Breast epithelium (tissue), 4 donors: ENCODE data around the gene SH3BP4. TPM values are rescaled to one million over a fixed set of nuclear protein-coding genes. Genes with fewer than 3 reads are reported as not detected.
A peak's percentile ranks its signal among the peaks of the same experiment; 100 is the strongest.

Experiments
- DNase-seq, 2 donors: peaks; one replicate each; pipeline ENCODE4 v3.0.0-alpha.2; 2019; ENCODE audit warnings: low spot score in 2 of 2
- H3K27ac ChIP-seq, 2 donors: fragments of 200-600 bp; sonication (generic) in 1 of 2; one replicate each; pipeline ENCODE4 v1.5.1; 2016 to 2019; ENCODE audit warnings: mild to moderate bottlenecking in 1 of 2
- H3K27me3 ChIP-seq, 2 donors: fragments of 200-600 bp; sonication (generic) in 1 of 2; one replicate each; pipeline versions ENCODE4 v1.5.1 to v1.6.0; 2017 to 2019; ENCODE audit warnings: control low read depth in 1 of 2, mild to moderate bottlenecking in 1 of 2
- H3K36me3 ChIP-seq: fragments of 200-600 bp; one replicate; pipeline ENCODE4 v1.5.1; 2019
- H3K4me1 ChIP-seq, 2 donors: fragments of 200-600 bp; sonication (generic); one replicate each; pipeline ENCODE4 v1.5.1; 2016 to 2019; ENCODE audit warnings: control low read depth in 1 of 2
- H3K4me3 ChIP-seq, 3 donors: fragments of 200-600 bp; sonication (generic); 1 replicate in 2 of 3; 2 replicates in 1 of 3; pipeline ENCODE4 v1.5.1; 2016 to 2019; ENCODE audit warnings: mild to moderate bottlenecking in 3 of 3, moderate library complexity in 2 of 3
- H3K9me3 ChIP-seq, 2 donors: fragments of 200-600 bp; sonication (generic) in 1 of 2; one replicate each; pipeline ENCODE4 v1.5.1; 2016 to 2019; ENCODE audit warnings: control low read depth in 1 of 2
- POLR2A ChIP-seq: fragments of 450-650 bp; IDR thresholded peaks from one replicate; pipeline ENCODE4 v1.6.1; 2016; ENCODE audit warnings: antibody characterized with exemption, mild to moderate bottlenecking, moderate library complexity
- POLR2AphosphoS5 ChIP-seq, 3 donors: sonication (generic); formaldehyde crosslinking; IDR thresholded peaks; one replicate each; pipeline ENCODE4 v1.6.1; 2017; ENCODE audit warnings: antibody characterized with exemption in 3 of 3
- intact Hi-C: fragments of 100-400 bp; cut with DNase I; formaldehyde crosslinking; loops from one replicate; pipeline ENCODE4 v1.15.1; 2023; ENCODE audit warnings: low total_unique reads
- total RNA-seq, 3 donors: library from RNA; depleted of rRNA; stranded (reverse); fragments of >200 nt; gene quantifications; one replicate each; pipeline ENCODE4 v1.1.0, GENCODE V29; 2016
- TF ChIP-seq, protein P1 (sequence below), 3 donors: fragments of 450-650 bp; IDR thresholded peaks; one replicate each; pipeline ENCODE4 v1.5.1; 2016 to 2017; ENCODE audit warnings: antibody characterized with exemption in 3 of 3, mild to moderate bottlenecking in 3 of 3, moderate library complexity in 3 of 3

Gene SH3BP4
- total RNA-seq, 3 donors from 2014 or later, result 28.5 to 73.6 (median 44.2) TPM

GRCh38 chr2:234911271-234911670 lies 40.5 kb upstream of the SH3BP4 start:
- H3K27ac ChIP-seq, result no peak overlapping the region
- H3K27me3 ChIP-seq, result no peaks in the 10 kb centered on the region
- TF ChIP-seq POLR2AphosphoS5 (IDR thresholded peaks at IDR 0.05) (no peak), POLR2A (no peak)
- TF ChIP-seq, protein P1, sequence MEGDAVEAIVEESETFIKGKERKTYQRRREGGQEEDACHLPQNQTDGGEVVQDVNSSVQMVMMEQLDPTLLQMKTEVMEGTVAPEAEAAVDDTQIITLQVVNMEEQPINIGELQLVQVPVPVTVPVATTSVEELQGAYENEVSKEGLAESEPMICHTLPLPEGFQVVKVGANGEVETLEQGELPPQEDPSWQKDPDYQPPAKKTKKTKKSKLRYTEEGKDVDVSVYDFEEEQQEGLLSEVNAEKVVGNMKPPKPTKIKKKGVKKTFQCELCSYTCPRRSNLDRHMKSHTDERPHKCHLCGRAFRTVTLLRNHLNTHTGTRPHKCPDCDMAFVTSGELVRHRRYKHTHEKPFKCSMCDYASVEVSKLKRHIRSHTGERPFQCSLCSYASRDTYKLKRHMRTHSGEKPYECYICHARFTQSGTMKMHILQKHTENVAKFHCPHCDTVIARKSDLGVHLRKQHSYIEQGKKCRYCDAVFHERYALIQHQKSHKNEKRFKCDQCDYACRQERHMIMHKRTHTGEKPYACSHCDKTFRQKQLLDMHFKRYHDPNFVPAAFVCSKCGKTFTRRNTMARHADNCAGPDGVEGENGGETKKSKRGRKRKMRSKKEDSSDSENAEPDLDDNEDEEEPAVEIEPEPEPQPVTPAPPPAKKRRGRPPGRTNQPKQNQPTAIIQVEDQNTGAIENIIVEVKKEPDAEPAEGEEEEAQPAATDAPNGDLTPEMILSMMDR (IDR thresholded peaks at IDR 0.05), result no peak
- no peaks in the 10 kb centered on the region for H3K4me1 ChIP-seq
- intact Hi-C loops, result no loop called here
- peak; percentile 75 to 76 for DNase-seq
- no peaks in the 10 kb centered on the region for H3K36me3 ChIP-seq
- no peak overlapping the region for H3K4me3 ChIP-seq
- no peaks in the 10 kb centered on the region for H3K9me3 ChIP-seq

DNA sequence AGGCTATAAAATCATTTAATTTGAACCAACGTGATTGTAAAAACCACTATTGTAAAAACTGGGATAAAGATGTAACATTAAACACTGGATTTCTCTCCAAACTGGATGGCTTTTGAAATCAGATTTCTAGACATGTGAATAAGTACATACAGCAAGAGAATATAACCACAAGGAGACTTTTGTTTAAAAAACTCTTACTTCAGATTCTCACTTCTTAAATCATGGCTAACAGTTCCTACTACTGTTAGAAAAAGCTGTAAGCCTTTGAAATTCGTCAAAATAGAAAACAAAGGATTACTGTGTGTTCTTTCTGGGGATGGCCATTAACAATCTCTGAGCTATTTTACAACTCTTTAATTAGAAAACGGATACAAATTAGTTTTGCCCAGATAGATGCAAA lies 39.4 kb upstream of the SH3BP4 start:
- Histone ChIP-seq H3K27me3 (no peaks in the 10 kb centered on the region), H3K4me3 (no peak overlapping the region), H3K4me1 (no peaks in the 10 kb centered on the region), H3K9me3 (no peaks in the 10 kb centered on the region), H3K27ac (no peak overlapping the region), H3K36me3 (no peaks in the 10 kb centered on the region)
- DNase-seq, result no peak
- intact Hi-C loops, result no loop called here
- no peak for TF ChIP-seq POLR2AphosphoS5 (IDR thresholded peaks at IDR 0.05)
- no peak for TF ChIP-seq POLR2A
- TF ChIP-seq, protein P1 (IDR thresholded peaks at IDR 0.05), result no peak

GRCh38 chr2:234913208-234913626 lies 38.6 kb upstream of the SH3BP4 start:
- TF ChIP-seq, protein P1 (IDR thresholded peaks at IDR 0.05), result no peak
- TF ChIP-seq POLR2A (no peak), POLR2AphosphoS5 (IDR thresholded peaks at IDR 0.05) (no peak)
- Histone ChIP-seq H3K9me3 (no peaks in the 10 kb centered on the region), H3K4me3 (no peak overlapping the region), H3K27ac (no peak overlapping the region), H3K4me1 (no peaks in the 10 kb centered on the region), H3K36me3 (no peaks in the 10 kb centered on the region), H3K27me3 (no peaks in the 10 kb centered on the region)
- intact Hi-C loops, result no loop called here
- DNase-seq, result no peak

GRCh38 chr2:234914371-234915154 lies 37.3 kb upstream of the SH3BP4 start:
- Histone ChIP-seq H3K27me3 (no peaks in the 10 kb centered on the region), H3K27ac (no peak overlapping the region), H3K9me3 (no peaks in the 10 kb centered on the region), H3K4me1 (no peaks in the 10 kb centered on the region), H3K4me3 (no peak overlapping the region), H3K36me3 (no peaks in the 10 kb centered on the region)
- no peak for DNase-seq
- TF ChIP-seq POLR2AphosphoS5 (IDR thresholded peaks at IDR 0.05) (no peak), POLR2A (no peak)
- TF ChIP-seq, protein P1 (IDR thresholded peaks at IDR 0.05), result no peak
- intact Hi-C loops, result no loop called here

GRCh38 chr2:234916674-234917073 lies 35.1 kb upstream of the SH3BP4 start:
- no peaks in the 10 kb centered on the region for H3K27me3 ChIP-seq
- H3K36me3 ChIP-seq, result no peaks in the 10 kb centered on the region
- no peak for DNase-seq
- H3K4me3 ChIP-seq, result no peak overlapping the region
- H3K27ac ChIP-seq, result no peak overlapping the region
- no peaks in the 10 kb centered on the region for H3K4me1 ChIP-seq
- intact Hi-C loops, result no loop called here
- TF ChIP-seq POLR2A (no peak), POLR2AphosphoS5 (IDR thresholded peaks at IDR 0.05) (no peak)
- TF ChIP-seq, protein P1 (IDR thresholded peaks at IDR 0.05), result no peak
- no peaks in the 10 kb centered on the region for H3K9me3 ChIP-seq
